Gastroesophageal sphincter (tissue), 4 donors: ENCODE results near the gene FRMPD4. TPM values are rescaled to one million over a fixed set of nuclear protein-coding genes. Genes with fewer than 3 reads are reported as not detected.

Experiments used
- ATAC-seq: fragments of 150-250 bp; one replicate; pipeline ENCODE4 v1.9.1; 2016; ENCODE audit warnings: mild to moderate bottlenecking, moderate library complexity
- H3K27ac ChIP-seq, 4 donors: fragments of 200-600 bp; sonication (generic) in 3 of 4; 1 replicate in 3 of 4; 2 replicates in 1 of 4; pipeline ENCODE4 v1.5.1; 2016 to 2019
- H3K27me3 ChIP-seq: fragments of 200-600 bp; sonication (generic); one replicate; pipeline ENCODE4 v1.5.1; 2019
- H3K36me3 ChIP-seq, 2 donors: fragments of 200-600 bp; sonication (generic); one replicate each; pipeline ENCODE4 v1.5.1; 2019; ENCODE audit warnings: control low read depth in 1 of 2
- H3K4me1 ChIP-seq, 3 donors: fragments of 200-600 bp; sonication (generic); 1 replicate in 2 of 3; 2 replicates in 1 of 3; pipeline ENCODE4 v1.5.1; 2016 to 2019; ENCODE audit warnings: control low read depth in 2 of 3
- H3K4me3 ChIP-seq, 2 donors: fragments of 200-600 bp; sonication (generic); one replicate each; pipeline ENCODE4 v1.5.1; 2019; ENCODE audit warnings: mild to moderate bottlenecking in 1 of 2, moderate library complexity in 1 of 2
- H3K9me3 ChIP-seq, 3 donors: fragments of 200-600 bp; sonication (generic); one replicate each; pipeline ENCODE4 v1.5.1; 2017 to 2019; ENCODE audit warnings: control low read depth in 2 of 3
- CTCF ChIP-seq, 4 experiments: fragments of 200-600 bp in 2 of 4; fragments of 450-650 bp in 2 of 4; sonication (generic) in 1 of 4; IDR thresholded peaks; one replicate each; pipeline ENCODE4 v1.5.1; 2017 to 2019; ENCODE audit warnings: antibody characterized with exemption in 4 of 4, mild to moderate bottlenecking in 2 of 4, moderate library complexity in 2 of 4
- EP300 ChIP-seq: sonication (generic); formaldehyde crosslinking; IDR thresholded peaks from one replicate; pipeline ENCODE4 v1.6.1; 2017; ENCODE audit warnings: antibody characterized with exemption, mild to moderate bottlenecking
- POLR2A ChIP-seq, 2 donors: fragments of 450-650 bp; IDR thresholded peaks; one replicate each; pipeline ENCODE4 v1.6.1; 2017; ENCODE audit warnings: antibody characterized with exemption in 2 of 2, mild to moderate bottlenecking in 2 of 2, moderate library complexity in 1 of 2
- POLR2AphosphoS5 ChIP-seq: sonication (generic); formaldehyde crosslinking; IDR thresholded peaks from one replicate; pipeline ENCODE4 v1.6.1; 2017; ENCODE audit warnings: antibody characterized with exemption
- WGBS, 2 donors: methylation state at CpG; one replicate each; pipeline ENCODE4 v1.1.5; 2018; ENCODE audit warnings: low coverage in 1 of 2; 5-methylcytosine and 5-hydroxymethylcytosine counted together
- total RNA-seq, 4 donors: library from RNA; depleted of rRNA; stranded (reverse); fragments of >200 nt; gene quantifications; one replicate each; pipeline ENCODE4 v1.1.0, GENCODE V29; 2016

The FRMPD4 gene
- total RNA-seq, 4 donors from 2014 or later = 0.31 to 2.1 (median 1.3) TPM; not detected in 1

GRCh38 chrX:12239356-12240082 lies 101.2 kb downstream of the FRMPD4 start:
- ATAC-seq = no peak
- no peak overlapping the region for H3K4me3 ChIP-seq
- no peaks in the 10 kb centered on the region for H3K27me3 ChIP-seq
- no peak overlapping the region for H3K27ac ChIP-seq
- TF ChIP-seq EP300 = no peak
- TF ChIP-seq POLR2AphosphoS5 = no peak
- TF ChIP-seq POLR2A (IDR thresholded peaks at IDR 0.05) = no peak
- TF ChIP-seq CTCF (IDR thresholded peaks at IDR 0.05) = no peak
- H3K4me1 ChIP-seq = no peaks in the 10 kb centered on the region
- 60 to 82% methylated on average over 1 to 3 of the region's 5 CpGs for WGBS, 2 donors
- H3K36me3 ChIP-seq = no peaks in the 10 kb centered on the region
- H3K9me3 ChIP-seq = no peaks in the 10 kb centered on the region

- 64 to 100% methylated on average over 1 of the region's 1 CpG for WGBS, 2 donors
- Histone ChIP-seq H3K27me3 (no peaks in the 10 kb centered on the region), H3K4me3 (no peak overlapping the region), H3K9me3 (no peaks in the 10 kb centered on the region), H3K36me3 (no peaks in the 10 kb centered on the region), H3K4me1 (no peaks in the 10 kb centered on the region), H3K27ac (no peak overlapping the region)
- no peak for TF ChIP-seq EP300
- TF ChIP-seq POLR2A (IDR thresholded peaks at IDR 0.05) = no peak
- no peak for TF ChIP-seq CTCF (IDR thresholded peaks at IDR 0.05)
- no peak for TF ChIP-seq POLR2AphosphoS5
- no peak for ATAC-seq
Measured at GRCh38 chrX:12240491-12240890, 102.2 kb downstream of the FRMPD4 start.

GRCh38 chrX:12241026-12241425 lies 102.8 kb downstream of the FRMPD4 start:
- 83 to 100% methylated on average over 2 of the region's 2 CpGs for WGBS, 2 donors

GRCh38 chrX:12245650-12246645 lies 107.7 kb downstream of the FRMPD4 start:
- Histone ChIP-seq H3K4me3 (no peak overlapping the region), H3K36me3 (no peaks in the 10 kb centered on the region), H3K27ac (no peak overlapping the region), H3K9me3 (no peaks in the 10 kb centered on the region), H3K27me3 (no peaks in the 10 kb centered on the region), H3K4me1 (no peaks in the 10 kb centered on the region)
- WGBS, 2 donors = 43 to 70% methylated on average over 1 to 4 of the region's 5 CpGs
- no peak for TF ChIP-seq POLR2AphosphoS5
- TF ChIP-seq CTCF (IDR thresholded peaks at IDR 0.05) = no peak
- no peak for TF ChIP-seq POLR2A (IDR thresholded peaks at IDR 0.05)
- no peak for TF ChIP-seq EP300
- ATAC-seq = no peak

More at GRCh38 chrX:12241026-12241425, 102.8 kb downstream of the FRMPD4 start:
- no peaks in the 10 kb centered on the region for H3K4me1 ChIP-seq
- H3K4me3 ChIP-seq = no peak overlapping the region
- no peak for ATAC-seq
- no peak overlapping the region for H3K27ac ChIP-seq
- no peaks in the 10 kb centered on the region for H3K36me3 ChIP-seq
- TF ChIP-seq EP300 = no peak
- TF ChIP-seq POLR2A (IDR thresholded peaks at IDR 0.05) = no peak
- TF ChIP-seq CTCF (IDR thresholded peaks at IDR 0.05) = no peak
- no peak for TF ChIP-seq POLR2AphosphoS5
- H3K9me3 ChIP-seq = no peaks in the 10 kb centered on the region
- no peaks in the 10 kb centered on the region for H3K27me3 ChIP-seq
